B cell (primary cell): Measurements from ENCODE around the gene MARK4. TPM values are rescaled to one million over a fixed set of nuclear protein-coding genes. Genes with fewer than 3 reads are reported as not detected.

Source experiments
- ATAC-seq: fragments of 200-7000 bp; cut with Tn5 transposase; one replicate; pipeline ENCODE4 v1.10.0; 2021; ENCODE audit warnings: low read depth, mild to moderate bottlenecking, moderate number of reproducible peaks, moderate library complexity
- CTCF ChIA-PET: fragments of 350-600 bp; sonication (Branson Sonifier 250); formaldehyde crosslinking; loops from one replicate; lab custom pipeline; 2021; ENCODE audit warnings: antibody characterized with exemption, inconsistent platforms; lab: Charles Lee
- POLR2A ChIA-PET: fragments of 350-600 bp; sonication (Branson Sonifier 250); formaldehyde crosslinking; loops from one replicate; lab custom pipeline; 2021; ENCODE audit warnings: antibody characterized with exemption; lab: Charles Lee
- DNase-seq: peaks from one replicate; pipeline ENCODE4 v3.0.0; 2013
- H2AFZ ChIP-seq: 2 replicates; pipeline ENCODE4 v1.6.1; 2012; ENCODE audit warnings: mild to moderate bottlenecking, low read depth, low read length; ENCODE audit not compliant: insufficient read depth, poor library complexity, severe bottlenecking
- H3K27ac ChIP-seq, 2 donors: 1 replicate in 1 of 2; 2 replicates in 1 of 2; pipeline ENCODE4 v1.5.1; 2012 to 2013; ENCODE audit warnings: low read length in 2 of 2, mild to moderate bottlenecking in 2 of 2, moderate library complexity in 1 of 2
- H3K27me3 ChIP-seq, 4 experiments: fragments of 200-600 bp in 1 of 4; sonication (generic) in 1 of 4; replicated peaks in 1 of 4; 1 replicate in 2 of 4; 2 replicates in 2 of 4; pipeline versions ENCODE4 v1.6.1 to v1.7.0; 2013 to 2016; ENCODE audit warnings: low read length in 3 of 4, mild to moderate bottlenecking in 2 of 4, mixed read lengths in 1 of 4, moderate library complexity in 1 of 4; ENCODE audit not compliant: insufficient read depth in 4 of 4, control insufficient read depth in 3 of 4; ENCODE audit errors: control extremely low read depth in 1 of 4
- H3K36me3 ChIP-seq, 2 experiments: replicated peaks in 1 of 2; 1 replicate in 1 of 2; 2 replicates in 1 of 2; pipeline versions ENCODE4 v1.6.1 to v1.7.1; 2013; ENCODE audit warnings: low read length in 1 of 2; ENCODE audit not compliant: insufficient read depth in 2 of 2, control insufficient read depth in 1 of 2; ENCODE audit errors: control extremely low read depth in 1 of 2, extremely low read depth in 1 of 2
- H3K4me1 ChIP-seq, 2 donors: fragments of 200-600 bp in 1 of 2; sonication (generic) in 1 of 2; 1 replicate in 1 of 2; 2 replicates in 1 of 2; pipeline versions ENCODE4 v1.5.1 to v1.6.1; 2013 to 2017; ENCODE audit warnings: low read length in 2 of 2; ENCODE audit not compliant: control insufficient read depth in 2 of 2, insufficient read depth in 2 of 2
- H3K4me2 ChIP-seq: replicated peaks from 2 replicates; pipeline ENCODE3; 2012; ENCODE audit warnings: mild to moderate bottlenecking, low read depth, low read length; ENCODE audit not compliant: poor library complexity, severe bottlenecking
- H3K4me3 ChIP-seq, 5 experiments: fragments of 200-600 bp in 1 of 5; sonication (generic) in 1 of 5; 1 replicate in 3 of 5; 2 replicates in 2 of 5; pipeline versions ENCODE4 v1.5.1 to v1.7.0; 2011 to 2016; ENCODE audit warnings: low read length in 4 of 5, mild to moderate bottlenecking in 4 of 5, low read depth in 2 of 5, control low read depth in 1 of 5, moderate library complexity in 1 of 5; ENCODE audit not compliant: insufficient read depth in 1 of 5; ENCODE audit errors: control extremely low read depth in 1 of 5, extremely low read depth in 1 of 5
- H3K79me2 ChIP-seq: fragments of 200-600 bp; sonication (generic); one replicate; pipeline ENCODE4 v1.6.0; 2016; ENCODE audit warnings: low read length; ENCODE audit not compliant: control insufficient read depth, insufficient read depth
- H3K9ac ChIP-seq: fragments of 200-600 bp; sonication (generic); 2 replicates; pipeline ENCODE4 v1.6.1; 2017; ENCODE audit warnings: mild to moderate bottlenecking, low read length, moderate library complexity
- H3K9me3 ChIP-seq, 3 donors: one replicate each; pipeline versions ENCODE4 v1.6.1 to v1.7.1; 2013; ENCODE audit warnings: low read length in 2 of 3; ENCODE audit not compliant: control insufficient read depth in 2 of 3, insufficient read depth in 1 of 3; ENCODE audit errors: control extremely low read depth in 1 of 3
- H4K20me1 ChIP-seq: 2 replicates; pipeline ENCODE4 v1.6.0; 2012; ENCODE audit warnings: mild to moderate bottlenecking, low read length; ENCODE audit not compliant: insufficient read depth, control insufficient read depth, poor library complexity, severe bottlenecking
- H3K27ac Mint-ChIP-seq: one replicate; pipeline ENCODE4 v1.8.0; 2021; ENCODE audit warnings: mixed read lengths
- H3K27me3 Mint-ChIP-seq: one replicate; pipeline ENCODE4 v1.8.0; 2021; ENCODE audit warnings: mixed read lengths
- H3K4me1 Mint-ChIP-seq: one replicate; pipeline ENCODE4 v1.8.0; 2021; ENCODE audit warnings: mixed read lengths
- H3K4me3 Mint-ChIP-seq: one replicate; pipeline ENCODE4 v1.8.0; 2021; ENCODE audit warnings: mixed read lengths
- H3K9me3 Mint-ChIP-seq: one replicate; pipeline ENCODE4 v1.8.0; 2022; ENCODE audit warnings: mixed read lengths; ENCODE audit not compliant: insufficient read depth
- EZH2 ChIP-seq: IDR thresholded peaks from 2 replicates; pipeline ENCODE4 v1.6.1; 2012; ENCODE audit warnings: borderline replicate concordance, low read depth, mild to moderate bottlenecking, moderate library complexity, low read length; ENCODE audit not compliant: insufficient read depth, poor library complexity, severe bottlenecking
- WGBS: methylation state at CpG from one replicate; pipeline ENCODE4 v1.1.5; 2013; ENCODE audit warnings: missing lambda C conversion rate; ENCODE audit not compliant: insufficient coverage; 5-methylcytosine and 5-hydroxymethylcytosine counted together
- intact Hi-C: fragments of 100-400 bp; cut with micrococcal nuclease; formaldehyde crosslinking; loops from one replicate; pipeline ENCODE4 v1.10.0; 2022
- polyA plus RNA-seq: library from polyadenylated mRNA; depleted of rRNA; stranded (reverse); fragments of >200 nt; gene quantifications from 2 replicates; pipeline ENCODE4 v1.2.3, GENCODE V29; 2012
- total RNA-seq, 2 donors: library from RNA; stranded (reverse); fragments of 120-200 nt in 1 of 2; gene quantifications; 1 replicate in 1 of 2; 2 replicates in 1 of 2; pipeline versions ENCODE4 v1.2.3 to v1.2.4, GENCODE V29; 2013 to 2022
- TF ChIP-seq, protein P1 (sequence below): fragments of 200-600 bp; IDR thresholded peaks from one replicate; pipeline ENCODE4 v1.8.0; 2022; ENCODE audit warnings: antibody characterized with exemption, mild to moderate bottlenecking

The MARK4 gene
- total and polyA plus RNA-seq, 2 donors (not counting 1 experiment from before 2014, with no cell fraction given) = 13.5 to 36.2 TPM

- Mint-ChIP-seq H3K4me1 (no peaks in the 10 kb centered on the region), H3K4me3 (no peak overlapping the region), H3K27ac (no peak overlapping the region), H3K27me3 (no peaks in the 10 kb centered on the region), H3K9me3 (no peaks in the 10 kb centered on the region)
- H4K20me1 ChIP-seq = no peaks in the 10 kb centered on the region
- H3K9ac ChIP-seq = no peak overlapping the region
- ChIA-PET POLR2A (no interaction called here), CTCF (no interaction called here)
- no peak overlapping the region for H3K4me3 ChIP-seq
- no peaks in the 10 kb centered on the region for H3K27me3 ChIP-seq
- no peak overlapping the region for H3K27ac ChIP-seq
- no peaks in the 10 kb centered on the region for H3K79me2 ChIP-seq
- H3K9me3 ChIP-seq = no peaks in the 10 kb centered on the region
- H2AFZ ChIP-seq = no peak overlapping the region
- H3K4me2 ChIP-seq = no peak overlapping the region
- no peak for DNase-seq
- 93% methylated on average over 9 of the region's 11 CpGs for WGBS
- no peaks in the 10 kb centered on the region for H3K4me1 ChIP-seq
- ATAC-seq = no peak
- intact Hi-C loops = no loop called here
- H3K36me3 ChIP-seq = peaks cover 1 to 5% of the 10 kb centered on the region in 2 experiments
- no peak for TF ChIP-seq EZH2
- TF ChIP-seq, protein P1, sequence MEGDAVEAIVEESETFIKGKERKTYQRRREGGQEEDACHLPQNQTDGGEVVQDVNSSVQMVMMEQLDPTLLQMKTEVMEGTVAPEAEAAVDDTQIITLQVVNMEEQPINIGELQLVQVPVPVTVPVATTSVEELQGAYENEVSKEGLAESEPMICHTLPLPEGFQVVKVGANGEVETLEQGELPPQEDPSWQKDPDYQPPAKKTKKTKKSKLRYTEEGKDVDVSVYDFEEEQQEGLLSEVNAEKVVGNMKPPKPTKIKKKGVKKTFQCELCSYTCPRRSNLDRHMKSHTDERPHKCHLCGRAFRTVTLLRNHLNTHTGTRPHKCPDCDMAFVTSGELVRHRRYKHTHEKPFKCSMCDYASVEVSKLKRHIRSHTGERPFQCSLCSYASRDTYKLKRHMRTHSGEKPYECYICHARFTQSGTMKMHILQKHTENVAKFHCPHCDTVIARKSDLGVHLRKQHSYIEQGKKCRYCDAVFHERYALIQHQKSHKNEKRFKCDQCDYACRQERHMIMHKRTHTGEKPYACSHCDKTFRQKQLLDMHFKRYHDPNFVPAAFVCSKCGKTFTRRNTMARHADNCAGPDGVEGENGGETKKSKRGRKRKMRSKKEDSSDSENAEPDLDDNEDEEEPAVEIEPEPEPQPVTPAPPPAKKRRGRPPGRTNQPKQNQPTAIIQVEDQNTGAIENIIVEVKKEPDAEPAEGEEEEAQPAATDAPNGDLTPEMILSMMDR = no peak
Measured at GRCh38 chr19:45354241-45354842, 103.3 kb downstream of the MARK4 start.

Other genes with a start within 250 kb of the MARK4 start
- 106 and 111 TPM in 2 replicates for gene RELB, start 249.8 kb upstream of the MARK4 start, total RNA-seq
- 63.8 and 85.1 TPM in 2 replicates for gene RELB, start 249.8 kb upstream of the MARK4 start, polyA plus RNA-seq
- 277 and 285 TPM in 2 replicates for gene CLASRP, start 212.2 kb upstream of the MARK4 start, total RNA-seq
- gene CLASRP, start 212.2 kb upstream of the MARK4 start, polyA plus RNA-seq = 234 and 299 TPM in 2 replicates
- gene ZNF296, start 174.8 kb upstream of the MARK4 start, total RNA-seq = 29.8 and 30.2 TPM in 2 replicates
- gene ZNF296, start 174.8 kb upstream of the MARK4 start, polyA plus RNA-seq = 13.3 and 21.9 TPM in 2 replicates
- gene GEMIN7, start 172.0 kb upstream of the MARK4 start, total RNA-seq = 38.2 and 43.0 TPM in 2 replicates
- 71.9 and 89.4 TPM in 2 replicates for gene GEMIN7, start 172.0 kb upstream of the MARK4 start, polyA plus RNA-seq
- gene PPP1R37, start 158.1 kb upstream of the MARK4 start, total RNA-seq = 28.1 and 37.3 TPM in 2 replicates
- 20.1 and 20.7 TPM in 2 replicates for gene PPP1R37, start 158.1 kb upstream of the MARK4 start, polyA plus RNA-seq
- 0.27 TPM in 1 of 2 replicates, not detected in the other for gene NKPD1, start 90.3 kb upstream of the MARK4 start, total RNA-seq
- gene NKPD1, start 90.3 kb upstream of the MARK4 start, polyA plus RNA-seq = 0.36 and 1.0 TPM in 2 replicates
- 40.3 and 48.2 TPM in 2 replicates for gene TRAPPC6A, start 73.0 kb upstream of the MARK4 start, total RNA-seq
- gene TRAPPC6A, start 73.0 kb upstream of the MARK4 start, polyA plus RNA-seq = 56.0 and 79.0 TPM in 2 replicates
- 21.1 and 31.8 TPM in 2 replicates for gene BLOC1S3, start 72.5 kb upstream of the MARK4 start, total RNA-seq
- 5.2 and 7.2 TPM in 2 replicates for gene BLOC1S3, start 72.5 kb upstream of the MARK4 start, polyA plus RNA-seq
- gene EXOC3L2, start 5.9 kb upstream of the MARK4 start, total RNA-seq = not detected in 2 replicates
- gene EXOC3L2, start 5.9 kb upstream of the MARK4 start, polyA plus RNA-seq = not detected in 2 replicates
- not detected in 2 replicates for gene CKM, start 71.6 kb downstream of the MARK4 start, total RNA-seq
- not detected in 2 replicates for gene CKM, start 71.6 kb downstream of the MARK4 start, polyA plus RNA-seq
- gene KLC3, start 89.5 kb downstream of the MARK4 start, total RNA-seq = not detected in 2 replicates
- not detected in 2 replicates for gene KLC3, start 89.5 kb downstream of the MARK4 start, polyA plus RNA-seq
- 26.5 and 27.6 TPM in 2 replicates for gene ERCC2, start 119.3 kb downstream of the MARK4 start, total RNA-seq
- 15.2 and 20.8 TPM in 2 replicates for gene ERCC2, start 119.3 kb downstream of the MARK4 start, polyA plus RNA-seq
- 8.8 and 9.2 TPM in 2 replicates for gene PPP1R13L, start 153.8 kb downstream of the MARK4 start, total RNA-seq
- gene PPP1R13L, start 153.8 kb downstream of the MARK4 start, polyA plus RNA-seq = 6.9 and 7.4 TPM in 2 replicates
- gene POLR1G, start 155.4 kb downstream of the MARK4 start, total RNA-seq = 3.5 and 4.3 TPM in 2 replicates
- 0.79 and 2.1 TPM in 2 replicates for gene POLR1G, start 155.4 kb downstream of the MARK4 start, polyA plus RNA-seq
- gene ERCC1, start 172.6 kb downstream of the MARK4 start, total RNA-seq = 75.7 and 80.2 TPM in 2 replicates
- 66.0 and 81.9 TPM in 2 replicates for gene ERCC1, start 172.6 kb downstream of the MARK4 start, polyA plus RNA-seq
- 39.6 and 40.9 TPM in 2 replicates for gene FOSB, start 216.7 kb downstream of the MARK4 start, total RNA-seq
- gene FOSB, start 216.7 kb downstream of the MARK4 start, polyA plus RNA-seq = 1,887 and 2,860 TPM in 2 replicates
- 0.76 and 3.0 TPM in 2 replicates for gene RTN2, start 245.8 kb downstream of the MARK4 start, total RNA-seq
- 1.1 and 2.4 TPM in 2 replicates for gene RTN2, start 245.8 kb downstream of the MARK4 start, polyA plus RNA-seq
- 2.6 and 2.7 TPM in 2 replicates for gene PPM1N, start 247.2 kb downstream of the MARK4 start, total RNA-seq
- gene PPM1N, start 247.2 kb downstream of the MARK4 start, polyA plus RNA-seq = 6.5 and 6.8 TPM in 2 replicates